Testis (tissue), 3 donors: ENCODE results near the gene PARVG. TPM values are rescaled to one million over a fixed set of nuclear protein-coding genes. Genes with fewer than 3 reads are reported as not detected.
A peak's percentile ranks its signal among the peaks of the same experiment; 100 is the strongest.

Experiments
- DNase-seq: peaks from one replicate; pipeline ENCODE4 v3.0.0-alpha.2; 2019
- H3K27ac ChIP-seq, 2 donors: fragments of 200-600 bp; sonication (generic); one replicate each; pipeline ENCODE4 v1.5.1; 2019
- H3K27me3 ChIP-seq: fragments of 200-600 bp; sonication (generic); one replicate; pipeline ENCODE4 v1.5.1; 2019
- H3K36me3 ChIP-seq: fragments of 200-600 bp; sonication (generic); one replicate; pipeline ENCODE4 v1.5.1; 2017; ENCODE audit warnings: low read depth; ENCODE audit errors: missing control alignments
- H3K4me1 ChIP-seq: fragments of 200-600 bp; sonication (generic); one replicate; pipeline ENCODE4 v1.5.1; 2019
- H3K4me3 ChIP-seq, 2 donors: fragments of 200-600 bp; sonication (generic); one replicate each; pipeline ENCODE4 v1.5.1; 2017 to 2019
- H3K9me3 ChIP-seq: fragments of 200-600 bp; sonication (generic); one replicate; pipeline ENCODE4 v1.5.1; 2017
- POLR2A ChIP-seq: fragments of 450-650 bp; IDR thresholded peaks from one replicate; pipeline ENCODE4 v1.6.1; 2017; ENCODE audit warnings: antibody characterized with exemption, mild to moderate bottlenecking, moderate library complexity
- WGBS, 2 donors: methylation state at CpG; one replicate each; pipeline ENCODE4 v1.1.5; 2018; 5-methylcytosine and 5-hydroxymethylcytosine counted together
- intact Hi-C: fragments of 100-400 bp; cut with DNase I; formaldehyde crosslinking; loops from one replicate; pipeline ENCODE4 v1.15.1; 2023; ENCODE audit warnings: low total_unique reads
- polyA plus RNA-seq: library from polyadenylated mRNA; stranded (reverse); fragments of 350-450 nt; fragmentation: Illumina TruSeq; extraction: RNeasy Lipid Tissue Mini Kit (QIAGEN cat#74804); gene quantifications from one replicate; pipeline ENCODE4 v1.2.3, GENCODE V29; 2014; ENCODE audit warnings: low read depth, low replicate concordance; ENCODE audit not compliant: insufficient read depth
- total RNA-seq, 2 donors: library from RNA; depleted of rRNA; stranded (reverse); fragments of >200 nt; gene quantifications; one replicate each; pipeline ENCODE4 v1.2.3, GENCODE V29; 2016
- TF ChIP-seq, protein P1 (sequence below), 3 experiments: fragments of 450-650 bp in 2 of 3; fragments of 200-600 bp in 1 of 3; sonication (generic) in 1 of 3; IDR thresholded peaks; one replicate each; pipeline ENCODE4 v1.5.1; 2016 to 2019; ENCODE audit warnings: antibody characterized with exemption in 3 of 3, mild to moderate bottlenecking in 2 of 3, moderate library complexity in 1 of 3

PARVG gene
- total and polyA plus RNA-seq, 3 donors from 2014 or later: 7.2 to 14.1 (median 9.7) TPM

DNA sequence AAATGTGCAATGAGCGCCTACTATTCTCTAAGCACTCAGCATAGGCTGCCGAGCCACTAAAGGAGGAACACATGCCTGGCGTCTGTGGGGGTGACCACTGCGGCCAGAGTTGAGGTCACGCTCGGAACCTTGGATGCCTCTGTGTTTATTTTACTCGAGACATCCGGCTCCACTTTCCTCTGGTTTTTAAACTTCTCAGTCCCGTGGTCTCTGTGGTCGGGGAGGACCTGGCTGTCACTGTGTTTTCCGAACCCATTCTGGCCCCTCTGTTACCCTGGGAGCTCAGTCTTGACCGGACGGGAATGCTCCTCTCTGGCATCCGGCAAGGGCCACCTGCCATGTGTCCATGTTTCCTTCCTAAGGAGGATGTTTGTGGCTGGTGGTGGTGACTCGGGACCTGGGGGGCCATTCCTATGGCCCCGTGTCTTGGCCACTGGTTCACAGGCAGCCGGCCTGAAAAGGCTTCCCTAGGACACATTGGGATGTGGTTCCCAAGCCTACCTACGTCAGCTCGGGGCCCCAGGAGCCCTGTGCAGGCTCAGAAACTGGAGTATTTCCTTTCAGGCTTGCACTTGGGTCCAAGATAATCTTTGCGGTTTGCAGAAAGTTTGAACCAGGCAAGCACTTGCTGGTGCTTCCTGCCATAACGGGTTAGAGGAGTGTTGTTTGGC lies 46.7 kb upstream of the PARVG start:
- no peak overlapping the region for H3K4me3 ChIP-seq
- H3K9me3 ChIP-seq: no peaks in the 10 kb centered on the region
- no peaks in the 10 kb centered on the region for H3K27me3 ChIP-seq
- no peaks in the 10 kb centered on the region for H3K36me3 ChIP-seq
- H3K27ac ChIP-seq: no peak overlapping the region
- WGBS, 2 donors: 62 to 67% methylated on average over 18 to 21 of the region's 21 CpGs
- intact Hi-C loops: no loop called here
- H3K4me1 ChIP-seq: no peaks in the 10 kb centered on the region
- DNase-seq: peak; percentile 36
- no peak for TF ChIP-seq POLR2A
- TF ChIP-seq, protein P1, sequence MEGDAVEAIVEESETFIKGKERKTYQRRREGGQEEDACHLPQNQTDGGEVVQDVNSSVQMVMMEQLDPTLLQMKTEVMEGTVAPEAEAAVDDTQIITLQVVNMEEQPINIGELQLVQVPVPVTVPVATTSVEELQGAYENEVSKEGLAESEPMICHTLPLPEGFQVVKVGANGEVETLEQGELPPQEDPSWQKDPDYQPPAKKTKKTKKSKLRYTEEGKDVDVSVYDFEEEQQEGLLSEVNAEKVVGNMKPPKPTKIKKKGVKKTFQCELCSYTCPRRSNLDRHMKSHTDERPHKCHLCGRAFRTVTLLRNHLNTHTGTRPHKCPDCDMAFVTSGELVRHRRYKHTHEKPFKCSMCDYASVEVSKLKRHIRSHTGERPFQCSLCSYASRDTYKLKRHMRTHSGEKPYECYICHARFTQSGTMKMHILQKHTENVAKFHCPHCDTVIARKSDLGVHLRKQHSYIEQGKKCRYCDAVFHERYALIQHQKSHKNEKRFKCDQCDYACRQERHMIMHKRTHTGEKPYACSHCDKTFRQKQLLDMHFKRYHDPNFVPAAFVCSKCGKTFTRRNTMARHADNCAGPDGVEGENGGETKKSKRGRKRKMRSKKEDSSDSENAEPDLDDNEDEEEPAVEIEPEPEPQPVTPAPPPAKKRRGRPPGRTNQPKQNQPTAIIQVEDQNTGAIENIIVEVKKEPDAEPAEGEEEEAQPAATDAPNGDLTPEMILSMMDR (IDR thresholded peaks at IDR 0.05): no peak

- Histone ChIP-seq H3K4me3 (no peak overlapping the region), H3K9me3 (no peaks in the 10 kb centered on the region), H3K27ac (no peak overlapping the region), H3K36me3 (no peaks in the 10 kb centered on the region), H3K27me3 (no peaks in the 10 kb centered on the region), H3K4me1 (no peaks in the 10 kb centered on the region)
- TF ChIP-seq, protein P1 (IDR thresholded peaks at IDR 0.05): no peak
- TF ChIP-seq POLR2A: no peak
- 97 to 98% methylated on average over 8 of the region's 8 CpGs for WGBS, 2 donors
- no peak for DNase-seq
- intact Hi-C loops: no loop called here
Measured at GRCh38 chr22:44136112-44136511, 44.6 kb upstream of the PARVG start.

DNA sequence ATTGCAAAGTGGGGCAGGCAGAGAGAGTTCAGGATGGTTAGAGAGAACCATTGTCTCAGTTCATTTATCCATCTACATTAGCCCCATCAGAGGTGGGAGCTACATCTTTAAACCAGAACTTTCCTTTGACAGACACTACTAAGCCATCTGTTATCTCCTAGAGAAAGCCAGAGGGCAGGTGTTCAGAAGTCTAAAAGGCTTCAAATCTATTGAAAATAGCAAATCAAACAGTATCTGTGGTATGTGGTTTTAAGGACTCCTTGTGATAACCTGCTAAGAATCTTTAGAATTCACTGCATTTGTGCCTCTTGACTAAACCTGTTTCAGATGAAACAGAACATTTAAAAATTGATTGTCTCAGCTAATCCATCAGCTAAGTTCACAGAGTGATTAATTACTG lies 43.9 kb upstream of the PARVG start:
- no peak for TF ChIP-seq POLR2A
- TF ChIP-seq, protein P1 (IDR thresholded peaks at IDR 0.05): no peak
- H3K27me3 ChIP-seq: no peaks in the 10 kb centered on the region
- no peaks in the 10 kb centered on the region for H3K9me3 ChIP-seq
- no peak overlapping the region for H3K4me3 ChIP-seq
- H3K27ac ChIP-seq: no peak overlapping the region
- intact Hi-C loops: no loop called here
- no peaks in the 10 kb centered on the region for H3K4me1 ChIP-seq
- no peaks in the 10 kb centered on the region for H3K36me3 ChIP-seq
- no peak for DNase-seq

DNA sequence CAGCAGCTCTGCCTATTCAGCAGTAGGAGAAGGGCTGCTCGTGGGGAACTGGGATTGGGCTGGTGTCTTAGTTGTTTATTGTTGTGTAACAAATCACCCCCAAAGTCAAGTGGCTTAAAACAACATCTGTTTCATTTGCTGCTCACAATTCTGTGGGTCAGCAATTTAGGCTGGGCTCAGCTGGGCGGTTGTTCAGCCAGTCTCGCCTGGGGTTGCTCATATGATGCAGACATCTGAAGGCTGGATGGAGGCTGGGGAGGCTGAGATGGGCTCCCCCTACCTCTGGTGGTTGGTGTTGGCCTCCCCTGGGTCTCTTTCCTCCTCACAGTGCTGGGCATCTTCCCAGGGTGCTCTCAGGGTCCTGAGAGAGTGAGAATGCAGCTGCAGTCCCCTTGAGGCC lies 43.3 kb upstream of the PARVG start:
- 96 to 100% methylated on average over 3 of the region's 3 CpGs for WGBS, 2 donors
- H3K36me3 ChIP-seq: no peaks in the 10 kb centered on the region
- no peak overlapping the region for H3K27ac ChIP-seq
- H3K9me3 ChIP-seq: no peaks in the 10 kb centered on the region
- no peaks in the 10 kb centered on the region for H3K27me3 ChIP-seq
- no peak for DNase-seq
- TF ChIP-seq, protein P1 (IDR thresholded peaks at IDR 0.05): no peak
- no peak for TF ChIP-seq POLR2A
- intact Hi-C loops: no loop called here
- H3K4me1 ChIP-seq: no peaks in the 10 kb centered on the region
- no peak overlapping the region for H3K4me3 ChIP-seq

DNA sequence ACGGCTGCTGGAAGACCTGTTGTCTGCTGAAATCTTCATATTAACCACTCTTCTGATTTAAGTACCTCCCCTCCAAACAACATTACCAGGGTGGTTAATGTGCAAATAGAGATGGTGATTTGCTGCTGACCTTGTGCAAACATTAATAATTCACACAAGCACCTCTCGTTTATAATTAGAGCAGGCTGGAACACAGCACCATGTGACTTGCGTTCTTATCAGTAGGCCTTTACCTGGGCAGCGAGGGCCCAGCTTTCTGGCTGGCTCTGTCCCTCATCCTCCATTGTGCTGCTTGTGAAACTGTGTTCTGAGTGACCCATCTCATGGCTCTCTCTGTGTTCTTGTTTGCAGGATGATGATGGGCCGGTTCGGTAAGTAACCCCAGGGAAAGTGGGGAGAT lies 41.0 kb upstream of the PARVG start:
- no peaks in the 10 kb centered on the region for H3K9me3 ChIP-seq
- no peak for TF ChIP-seq POLR2A
- TF ChIP-seq, protein P1 (IDR thresholded peaks at IDR 0.05): no peak
- H3K4me3 ChIP-seq: no peak overlapping the region
- H3K27me3 ChIP-seq: no peaks in the 10 kb centered on the region
- no peaks in the 10 kb centered on the region for H3K36me3 ChIP-seq
- intact Hi-C loops: no loop called here
- WGBS, 2 donors: 95 to 98% methylated on average over 6 of the region's 6 CpGs
- no peak overlapping the region for H3K27ac ChIP-seq
- no peaks in the 10 kb centered on the region for H3K4me1 ChIP-seq
- DNase-seq: no peak
